Spinal cord (tissue), 10 donors: ENCODE data around the gene LST1. TPM values are rescaled to one million over a fixed set of nuclear protein-coding genes. Genes with fewer than 3 reads are reported as not detected.

ENCODE experiments used
- DNase-seq, 6 donors: peaks; one replicate each; pipeline versions ENCODE4 v3.0.0 to v3.0.0-alpha.2; 2013 to 2015; ENCODE audit warnings: low spot score in 6 of 6, low read depth in 4 of 6
- H3K27ac ChIP-seq: one replicate; pipeline ENCODE4 v1.5.1; 2013; ENCODE audit warnings: low read depth, low read length, control low read depth
- H3K27me3 ChIP-seq: one replicate; pipeline ENCODE4 v1.6.1; 2013; ENCODE audit warnings: low read length; ENCODE audit not compliant: control insufficient read depth, insufficient read depth
- H3K36me3 ChIP-seq: one replicate; pipeline ENCODE4 v1.6.1; 2013; ENCODE audit warnings: low read length; ENCODE audit not compliant: control insufficient read depth, insufficient read depth
- H3K4me1 ChIP-seq: one replicate; pipeline ENCODE4 v1.6.1; 2013; ENCODE audit warnings: low read length; ENCODE audit not compliant: control insufficient read depth, insufficient read depth
- H3K4me3 ChIP-seq: one replicate; pipeline ENCODE4 v1.5.1; 2013; ENCODE audit warnings: low read depth, low read length, control low read depth
- H3K9me3 ChIP-seq: one replicate; pipeline ENCODE4 v1.6.1; 2013; ENCODE audit warnings: low read length; ENCODE audit not compliant: control insufficient read depth, insufficient read depth
- WGBS: methylation state at CpG from one replicate; pipeline ENCODE4 v1.1.5; 2013; ENCODE audit warnings: missing lambda C conversion rate; ENCODE audit not compliant: insufficient coverage; 5-methylcytosine and 5-hydroxymethylcytosine counted together
- polyA plus RNA-seq, 2 donors: library from polyadenylated mRNA; unstranded; fragments of 120-200 nt; gene quantifications; one replicate each; pipeline ENCODE4 v1.2.1, GENCODE V29; 2013; ENCODE audit not compliant: insufficient read length in 2 of 2
- total RNA-seq, 2 donors: library from RNA; depleted of rRNA in 1 of 2; stranded (reverse); fragments of 120-200 nt in 1 of 2; fragments of >200 nt in 1 of 2; gene quantifications; one replicate each; pipeline versions ENCODE4 v1.2.3 to v1.2.4, GENCODE V29; 2013 to 2014
- donor health status: healthy.

LST1 gene
- total and polyA plus RNA-seq, 4 donors = 9.0 to 15.2 (median 11.7) TPM

DNA sequence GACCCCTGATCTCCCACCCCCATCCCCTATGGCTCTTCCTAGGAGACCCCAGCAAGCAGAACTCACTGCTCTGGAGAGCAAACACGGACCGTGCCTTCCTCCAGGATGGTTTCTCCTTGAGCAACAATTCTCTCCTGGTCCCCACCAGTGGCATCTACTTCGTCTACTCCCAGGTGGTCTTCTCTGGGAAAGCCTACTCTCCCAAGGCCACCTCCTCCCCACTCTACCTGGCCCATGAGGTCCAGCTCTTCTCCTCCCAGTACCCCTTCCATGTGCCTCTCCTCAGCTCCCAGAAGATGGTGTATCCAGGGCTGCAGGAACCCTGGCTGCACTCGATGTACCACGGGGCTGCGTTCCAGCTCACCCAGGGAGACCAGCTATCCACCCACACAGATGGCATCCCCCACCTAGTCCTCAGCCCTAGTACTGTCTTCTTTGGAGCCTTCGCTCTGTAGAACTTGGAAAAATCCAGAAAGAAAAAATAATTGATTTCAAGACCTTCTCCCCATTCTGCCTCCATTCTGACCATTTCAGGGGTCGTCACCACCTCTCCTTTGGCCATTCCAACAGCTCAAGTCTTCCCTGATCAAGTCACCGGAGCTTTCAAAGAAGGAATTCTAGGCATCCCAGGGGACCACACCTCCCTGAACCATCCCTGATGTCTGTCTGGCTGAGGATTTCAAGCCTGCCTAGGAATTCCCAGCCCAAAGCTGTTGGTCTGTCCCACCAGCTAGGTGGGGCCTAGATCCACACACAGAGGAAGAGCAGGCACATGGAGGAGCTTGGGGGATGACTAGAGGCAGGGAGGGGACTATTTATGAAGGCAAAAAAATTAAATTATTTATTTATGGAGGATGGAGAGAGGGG, 12.6 kb upstream of the LST1 start:
- no peak overlapping the region for H3K4me3 ChIP-seq
- H3K27ac ChIP-seq = no peak overlapping the region
- WGBS = 86% methylated on average over 9 of the region's 9 CpGs
- no peak for DNase-seq
- no peaks in the 10 kb centered on the region for H3K4me1 ChIP-seq
- no peaks in the 10 kb centered on the region for H3K36me3 ChIP-seq
- H3K27me3 ChIP-seq = no peaks in the 10 kb centered on the region
- H3K9me3 ChIP-seq = no peaks in the 10 kb centered on the region

DNA sequence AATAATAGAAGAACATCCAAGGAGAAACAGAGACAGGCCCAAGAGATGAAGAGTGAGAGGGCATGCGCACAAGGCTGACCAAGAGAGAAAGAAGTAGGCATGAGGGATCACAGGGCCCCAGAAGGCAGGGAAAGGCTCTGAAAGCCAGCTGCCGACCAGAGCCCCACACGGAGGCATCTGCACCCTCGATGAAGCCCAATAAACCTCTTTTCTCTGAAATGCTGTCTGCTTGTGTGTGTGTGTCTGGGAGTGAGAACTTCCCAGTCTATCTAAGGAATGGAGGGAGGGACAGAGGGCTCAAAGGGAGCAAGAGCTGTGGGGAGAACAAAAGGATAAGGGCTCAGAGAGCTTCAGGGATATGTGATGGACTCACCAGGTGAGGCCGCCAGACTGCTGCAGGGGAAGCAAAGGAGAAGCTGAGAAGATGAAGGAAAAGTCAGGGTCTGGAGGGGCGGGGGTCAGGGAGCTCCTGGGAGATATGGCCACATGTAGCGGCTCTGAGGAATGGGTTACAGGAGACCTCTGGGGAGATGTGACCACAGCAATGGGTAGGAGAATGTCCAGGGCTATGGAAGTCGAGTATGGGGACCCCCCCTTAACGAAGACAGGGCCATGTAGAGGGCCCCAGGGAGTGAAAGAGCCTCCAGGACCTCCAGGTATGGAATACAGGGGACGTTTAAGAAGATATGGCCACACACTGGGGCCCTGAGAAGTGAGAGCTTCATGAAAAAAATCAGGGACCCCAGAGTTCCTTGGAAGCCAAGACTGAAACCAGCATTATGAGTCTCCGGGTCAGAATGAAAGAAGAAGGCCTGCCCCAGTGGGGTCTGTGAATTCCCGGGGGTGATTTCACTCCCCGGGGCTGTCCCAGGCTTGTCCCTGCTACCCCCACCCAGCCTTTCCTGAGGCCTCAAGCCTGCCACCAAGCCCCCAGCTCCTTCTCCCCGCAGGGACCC, 11.7 kb upstream of the LST1 start:
- Histone ChIP-seq H3K4me1 (no peaks in the 10 kb centered on the region), H3K27ac (no peak overlapping the region), H3K4me3 (no peak overlapping the region), H3K9me3 (no peaks in the 10 kb centered on the region), H3K36me3 (no peaks in the 10 kb centered on the region), H3K27me3 (no peaks in the 10 kb centered on the region)
- 77% methylated on average over 14 of the region's 14 CpGs for WGBS
- DNase-seq = no peak

DNA sequence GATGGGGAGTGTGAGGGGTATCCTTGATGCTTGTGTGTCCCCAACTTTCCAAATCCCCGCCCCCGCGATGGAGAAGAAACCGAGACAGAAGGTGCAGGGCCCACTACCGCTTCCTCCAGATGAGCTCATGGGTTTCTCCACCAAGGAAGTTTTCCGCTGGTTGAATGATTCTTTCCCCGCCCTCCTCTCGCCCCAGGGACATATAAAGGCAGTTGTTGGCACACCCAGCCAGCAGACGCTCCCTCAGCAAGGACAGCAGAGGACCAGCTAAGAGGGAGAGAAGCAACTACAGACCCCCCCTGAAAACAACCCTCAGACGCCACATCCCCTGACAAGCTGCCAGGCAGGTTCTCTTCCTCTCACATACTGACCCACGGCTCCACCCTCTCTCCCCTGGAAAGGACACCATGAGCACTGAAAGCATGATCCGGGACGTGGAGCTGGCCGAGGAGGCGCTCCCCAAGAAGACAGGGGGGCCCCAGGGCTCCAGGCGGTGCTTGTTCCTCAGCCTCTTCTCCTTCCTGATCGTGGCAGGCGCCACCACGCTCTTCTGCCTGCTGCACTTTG, 10.7 kb upstream of the LST1 start, which contains the start of gene TNF:
Gene TNF (plus strand): TSS at position 231 of the 567 bp plus-strand sequence. CDS start 177 bp downstream, at position 408.
- Histone ChIP-seq H3K4me1 (peaks cover 4% of the 10 kb centered on the region), H3K27ac (no peak within 1 kb of the TSS), H3K4me3 (no peak within 1 kb of the TSS), H3K27me3 (no peaks in the 10 kb centered on the region), H3K36me3 (no peaks in the 10 kb centered on the region), H3K9me3 (no peaks in the 10 kb centered on the region)
- DNase-seq = no peak
- WGBS = 66% methylated on average over 15 of the region's 19 CpGs

DNA sequence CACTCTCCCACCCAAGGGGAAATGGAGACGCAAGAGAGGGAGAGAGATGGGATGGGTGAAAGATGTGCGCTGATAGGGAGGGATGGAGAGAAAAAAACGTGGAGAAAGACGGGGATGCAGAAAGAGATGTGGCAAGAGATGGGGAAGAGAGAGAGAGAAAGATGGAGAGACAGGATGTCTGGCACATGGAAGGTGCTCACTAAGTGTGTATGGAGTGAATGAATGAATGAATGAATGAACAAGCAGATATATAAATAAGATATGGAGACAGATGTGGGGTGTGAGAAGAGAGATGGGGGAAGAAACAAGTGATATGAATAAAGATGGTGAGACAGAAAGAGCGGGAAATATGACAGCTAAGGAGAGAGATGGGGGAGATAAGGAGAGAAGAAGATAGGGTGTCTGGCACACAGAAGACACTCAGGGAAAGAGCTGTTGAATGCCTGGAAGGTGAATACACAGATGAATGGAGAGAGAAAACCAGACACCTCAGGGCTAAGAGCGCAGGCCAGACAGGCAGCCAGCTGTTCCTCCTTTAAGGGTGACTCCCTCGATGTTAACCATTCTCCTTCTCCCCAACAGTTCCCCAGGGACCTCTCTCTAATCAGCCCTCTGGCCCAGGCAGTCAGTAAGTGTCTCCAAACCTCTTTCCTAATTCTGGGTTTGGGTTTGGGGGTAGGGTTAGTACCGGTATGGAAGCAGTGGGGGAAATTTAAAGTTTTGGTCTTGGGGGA, 10.0 kb upstream of the LST1 start:
- Histone ChIP-seq H3K27ac (no peak overlapping the region), H3K27me3 (peaks cover 2% of the 10 kb centered on the region), H3K36me3 (no peaks in the 10 kb centered on the region), H3K4me1 (peaks cover 9% of the 10 kb centered on the region), H3K4me3 (no peak overlapping the region), H3K9me3 (no peaks in the 10 kb centered on the region)
- WGBS = 74% methylated on average over 5 of the region's 8 CpGs
- DNase-seq = no peak

DNA sequence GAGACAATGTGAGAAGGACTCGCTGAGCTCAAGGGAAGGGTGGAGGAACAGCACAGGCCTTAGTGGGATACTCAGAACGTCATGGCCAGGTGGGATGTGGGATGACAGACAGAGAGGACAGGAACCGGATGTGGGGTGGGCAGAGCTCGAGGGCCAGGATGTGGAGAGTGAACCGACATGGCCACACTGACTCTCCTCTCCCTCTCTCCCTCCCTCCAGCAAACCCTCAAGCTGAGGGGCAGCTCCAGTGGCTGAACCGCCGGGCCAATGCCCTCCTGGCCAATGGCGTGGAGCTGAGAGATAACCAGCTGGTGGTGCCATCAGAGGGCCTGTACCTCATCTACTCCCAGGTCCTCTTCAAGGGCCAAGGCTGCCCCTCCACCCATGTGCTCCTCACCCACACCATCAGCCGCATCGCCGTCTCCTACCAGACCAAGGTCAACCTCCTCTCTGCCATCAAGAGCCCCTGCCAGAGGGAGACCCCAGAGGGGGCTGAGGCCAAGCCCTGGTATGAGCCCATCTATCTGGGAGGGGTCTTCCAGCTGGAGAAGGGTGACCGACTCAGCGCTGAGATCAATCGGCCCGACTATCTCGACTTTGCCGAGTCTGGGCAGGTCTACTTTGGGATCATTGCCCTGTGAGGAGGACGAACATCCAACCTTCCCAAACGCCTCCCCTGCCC, 9.0 kb upstream of the LST1 start:
- DNase-seq = no peak
- no peak overlapping the region for H3K4me3 ChIP-seq
- no peaks in the 10 kb centered on the region for H3K9me3 ChIP-seq
- H3K36me3 ChIP-seq = no peaks in the 10 kb centered on the region
- H3K4me1 ChIP-seq = peaks cover 18% of the 10 kb centered on the region
- peaks cover 2% of the 10 kb centered on the region for H3K27me3 ChIP-seq
- no peak overlapping the region for H3K27ac ChIP-seq
- WGBS = 89% methylated on average over 14 of the region's 19 CpGs

DNA sequence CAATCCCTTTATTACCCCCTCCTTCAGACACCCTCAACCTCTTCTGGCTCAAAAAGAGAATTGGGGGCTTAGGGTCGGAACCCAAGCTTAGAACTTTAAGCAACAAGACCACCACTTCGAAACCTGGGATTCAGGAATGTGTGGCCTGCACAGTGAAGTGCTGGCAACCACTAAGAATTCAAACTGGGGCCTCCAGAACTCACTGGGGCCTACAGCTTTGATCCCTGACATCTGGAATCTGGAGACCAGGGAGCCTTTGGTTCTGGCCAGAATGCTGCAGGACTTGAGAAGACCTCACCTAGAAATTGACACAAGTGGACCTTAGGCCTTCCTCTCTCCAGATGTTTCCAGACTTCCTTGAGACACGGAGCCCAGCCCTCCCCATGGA, 8.5 kb upstream of the LST1 start:
- no peak overlapping the region for H3K27ac ChIP-seq
- H3K27me3 ChIP-seq = peaks cover 2% of the 10 kb centered on the region
- no peaks in the 10 kb centered on the region for H3K9me3 ChIP-seq
- DNase-seq = no peak
- 92% methylated on average over 2 of the region's 3 CpGs for WGBS
- H3K4me3 ChIP-seq = no peak overlapping the region
- H3K4me1 ChIP-seq = peaks cover 22% of the 10 kb centered on the region
- H3K36me3 ChIP-seq = no peaks in the 10 kb centered on the region

DNA sequence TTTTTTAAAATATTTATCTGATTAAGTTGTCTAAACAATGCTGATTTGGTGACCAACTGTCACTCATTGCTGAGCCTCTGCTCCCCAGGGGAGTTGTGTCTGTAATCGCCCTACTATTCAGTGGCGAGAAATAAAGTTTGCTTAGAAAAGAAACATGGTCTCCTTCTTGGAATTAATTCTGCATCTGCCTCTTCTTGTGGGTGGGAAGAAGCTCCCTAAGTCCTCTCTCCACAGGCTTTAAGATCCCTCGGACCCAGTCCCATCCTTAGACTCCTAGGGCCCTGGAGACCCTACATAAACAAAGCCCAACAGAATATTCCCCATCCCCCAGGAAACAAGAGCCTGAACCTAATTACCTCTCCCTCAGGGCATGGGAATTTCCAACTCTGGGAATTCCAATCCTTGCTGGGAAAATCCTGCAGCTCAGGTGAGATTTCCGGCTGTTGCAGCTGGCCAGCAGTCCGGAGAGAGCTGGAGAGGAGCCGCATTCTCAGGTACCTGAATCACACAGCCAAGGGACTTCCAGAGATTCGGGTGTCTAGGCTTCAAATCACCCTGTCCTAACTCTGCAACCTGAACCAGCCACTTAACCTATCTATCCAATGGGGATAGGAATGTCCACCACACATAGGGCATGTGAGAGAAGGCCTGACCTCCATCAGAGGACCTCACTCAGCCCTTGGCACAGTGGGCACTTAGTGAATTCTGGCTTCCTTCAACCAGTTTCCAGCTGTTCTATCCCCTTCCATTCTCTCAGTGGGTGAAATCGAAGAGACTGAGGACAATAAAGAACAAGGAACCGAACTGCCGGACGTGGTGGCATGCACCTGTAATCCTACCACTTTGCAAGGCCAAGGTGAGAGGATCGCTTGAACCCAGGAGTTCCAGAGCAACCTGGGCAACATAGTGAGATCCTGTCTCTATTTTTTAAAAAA, 7.6 kb upstream of the LST1 start:
- no peaks in the 10 kb centered on the region for H3K36me3 ChIP-seq
- H3K27ac ChIP-seq = no peak overlapping the region
- H3K27me3 ChIP-seq = peaks cover 2% of the 10 kb centered on the region
- H3K9me3 ChIP-seq = no peaks in the 10 kb centered on the region
- no peak overlapping the region for H3K4me3 ChIP-seq
- DNase-seq = no peak
- H3K4me1 ChIP-seq = peaks cover 22% of the 10 kb centered on the region
- 81% methylated on average over 9 of the region's 12 CpGs for WGBS

DNA sequence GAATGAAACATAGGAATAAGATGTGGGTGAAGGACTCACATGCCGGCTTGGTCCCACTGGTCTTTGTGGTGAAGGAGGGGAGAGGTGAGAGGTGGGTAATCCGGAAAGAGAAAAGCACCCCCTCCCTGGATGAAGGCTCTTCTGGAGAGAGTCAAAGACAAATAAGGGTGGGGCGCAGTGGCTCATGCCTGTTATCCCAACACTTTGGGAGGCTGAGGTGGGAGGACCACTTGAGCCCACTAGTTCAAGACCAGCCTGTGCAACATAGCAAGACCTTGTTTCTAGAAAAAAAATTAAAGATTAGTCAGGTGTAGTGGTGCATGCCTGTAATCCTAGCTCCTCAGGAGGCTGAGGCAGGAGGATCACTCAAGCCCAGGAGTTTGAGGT, 7.0 kb upstream of the LST1 start:
- Histone ChIP-seq H3K27ac (no peak overlapping the region), H3K4me3 (no peak overlapping the region), H3K36me3 (no peaks in the 10 kb centered on the region), H3K27me3 (peaks cover 2% of the 10 kb centered on the region), H3K9me3 (no peaks in the 10 kb centered on the region), H3K4me1 (peaks cover 22% of the 10 kb centered on the region)
- WGBS = 90% methylated on average over 2 of the region's 3 CpGs
- DNase-seq = no peak
